Left ventricle myocardium inferior (tissue), 1 donor: ENCODE data around the gene PAQR4. TPM values are rescaled to one million over a fixed set of nuclear protein-coding genes. Genes with fewer than 3 reads are reported as not detected.

Experiments
- DNase-seq: peaks from one replicate; pipeline ENCODE4 v3.0.0-alpha.2; 2020
- H3K27ac ChIP-seq: fragments of 200-600 bp; replicated peaks from 2 replicates; pipeline ENCODE4 v1.8.0; 2021
- H3K27me3 ChIP-seq: fragments of 200-600 bp; 2 replicates; pipeline ENCODE4 v1.8.0; 2021; ENCODE audit warnings: low read depth
- H3K36me3 ChIP-seq: fragments of 200-600 bp; 2 replicates; pipeline ENCODE4 v1.8.0; 2021
- H3K4me1 ChIP-seq: fragments of 200-600 bp; 2 replicates; pipeline ENCODE4 v1.8.0; 2021
- H3K4me3 ChIP-seq: fragments of 200-600 bp; 2 replicates; pipeline ENCODE4 v1.8.0; 2021; ENCODE audit warnings: mild to moderate bottlenecking, moderate library complexity
- H3K9me3 ChIP-seq: fragments of 200-600 bp; replicated peaks from 2 replicates; pipeline ENCODE4 v1.8.0; 2021
- CTCF ChIP-seq: fragments of 200-600 bp; IDR thresholded peaks from 2 replicates; pipeline ENCODE4 v1.8.0; 2021; ENCODE audit warnings: antibody characterized with exemption, mild to moderate bottlenecking, borderline replicate concordance
- intact Hi-C: fragments of 100-400 bp; cut with micrococcal nuclease; formaldehyde crosslinking; loops from one replicate; pipeline ENCODE4 v1.11.0; 2022
- total RNA-seq: library from RNA; stranded (reverse); fragmentation: NEBNext Ultra II Directional; extraction: Animal tissue kit (Norgen Biotek cat#: 25700); gene quantifications from one replicate; pipeline ENCODE4 v1.2.1, GENCODE V29; 2021
- donor health status: DM: no; HTN: yes; CAD: no; lungs with severe emphysema.

The PAQR4 gene
- total RNA-seq, 1 donor from 2014 or later, result 9.2 TPM

GRCh38 chr16:2959206-2959605 is 9.9 kb upstream of the PAQR4 start:
- intact Hi-C loops, result no loop called here
- Histone ChIP-seq H3K4me1 (peaks cover 16% of the 10 kb centered on the region), H3K4me3 (no peak overlapping the region), H3K27ac (no peak overlapping the region), H3K27me3 (peaks cover 100% of the 10 kb centered on the region), H3K36me3 (no peaks in the 10 kb centered on the region), H3K9me3 (no peaks in the 10 kb centered on the region)
- DNase-seq, result no peak
- no peak for TF ChIP-seq CTCF

- H3K4me1 ChIP-seq, result peaks cover 28% of the 10 kb centered on the region
- H3K27ac ChIP-seq, result no peak overlapping the region
- H3K9me3 ChIP-seq, result no peaks in the 10 kb centered on the region
- no peaks in the 10 kb centered on the region for H3K36me3 ChIP-seq
- intact Hi-C loops, result no loop called here
- peaks cover 100% of the 10 kb centered on the region for H3K27me3 ChIP-seq
- DNase-seq, result no peak
- no peak overlapping the region for H3K4me3 ChIP-seq
- no peak for TF ChIP-seq CTCF
Measured at GRCh38 chr16:2960183-2961010, 8.8 kb upstream of the PAQR4 start.

GRCh38 chr16:2962334-2963073 is 6.6 kb upstream of the PAQR4 start:
- no peak overlapping the region for H3K4me3 ChIP-seq

GRCh38 chr16:2963074-2963722 is 6.0 kb upstream of the PAQR4 start:
- intact Hi-C loops, result no loop called here
- no peaks in the 10 kb centered on the region for H3K9me3 ChIP-seq
- no peak for DNase-seq
- no peak overlapping the region for H3K27ac ChIP-seq
- no peaks in the 10 kb centered on the region for H3K36me3 ChIP-seq
- H3K4me1 ChIP-seq, result peaks cover 50% of the 10 kb centered on the region
- peaks cover 100% of the 10 kb centered on the region for H3K27me3 ChIP-seq
- H3K4me3 ChIP-seq, result peak overlapping the region; percentile 56
- TF ChIP-seq CTCF, result no peak

More at GRCh38 chr16:2962334-2963073, 6.6 kb upstream of the PAQR4 start:
- Histone ChIP-seq H3K4me1 (peaks cover 43% of the 10 kb centered on the region), H3K27ac (no peak overlapping the region), H3K36me3 (no peaks in the 10 kb centered on the region), H3K27me3 (peaks cover 100% of the 10 kb centered on the region), H3K9me3 (no peaks in the 10 kb centered on the region)
- TF ChIP-seq CTCF, result no peak
- intact Hi-C loops, result no loop called here
- no peak for DNase-seq

GRCh38 chr16:2963723-2964474 is 5.2 kb upstream of the PAQR4 start, which contains the start of gene KREMEN2:
KREMEN2 (plus strand) TSS chr16:2964275; CDS start chr16:2964521, 246 bp downstream.
- TF ChIP-seq CTCF, result no peak
- Histone ChIP-seq H3K4me1 (peaks cover 57% of the 10 kb centered on the region), H3K27ac (no peak within 1 kb of the TSS), H3K27me3 (peaks cover 98% of the 10 kb centered on the region), H3K36me3 (no peaks in the 10 kb centered on the region), H3K4me3 (peak within 1 kb of the TSS; percentile 56), H3K9me3 (no peaks in the 10 kb centered on the region)
- intact Hi-C loops, result no loop called here
- no peak for DNase-seq
